NCI-H2107 (cell line): ENCODE data around the gene BABAM2.
"Not testable (repeated sequence)": the region's sequence is repeated elsewhere in the genome, so short reads cannot be mapped to it uniquely, and the experiment has no call there.

Experiments
- DNase-seq: peaks from one replicate; lab custom pipeline; 2025; lab: John Stamatoyannopoulos, UW

Gene BABAM2

DNA sequence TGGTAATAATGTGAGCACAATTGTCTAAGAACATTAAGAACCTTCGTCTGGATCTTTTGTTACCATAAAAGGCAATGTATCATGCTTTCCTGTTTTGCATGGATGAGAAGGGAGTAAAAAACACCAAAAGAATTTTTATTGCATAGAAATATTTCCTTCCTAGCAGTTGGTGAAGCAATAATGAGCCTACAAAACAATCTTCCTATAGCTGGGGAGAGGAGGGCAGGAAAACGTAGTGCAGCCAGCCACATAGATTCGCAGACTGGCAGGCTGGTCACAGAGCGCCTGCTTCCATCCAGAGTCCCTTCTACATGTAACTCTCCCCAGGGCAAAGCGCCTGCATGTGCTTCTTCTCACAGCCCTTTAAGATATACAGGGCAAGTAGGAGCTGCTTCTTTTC is 190.4 kb downstream of the BABAM2 start:
- no peak for DNase-seq

DNA sequence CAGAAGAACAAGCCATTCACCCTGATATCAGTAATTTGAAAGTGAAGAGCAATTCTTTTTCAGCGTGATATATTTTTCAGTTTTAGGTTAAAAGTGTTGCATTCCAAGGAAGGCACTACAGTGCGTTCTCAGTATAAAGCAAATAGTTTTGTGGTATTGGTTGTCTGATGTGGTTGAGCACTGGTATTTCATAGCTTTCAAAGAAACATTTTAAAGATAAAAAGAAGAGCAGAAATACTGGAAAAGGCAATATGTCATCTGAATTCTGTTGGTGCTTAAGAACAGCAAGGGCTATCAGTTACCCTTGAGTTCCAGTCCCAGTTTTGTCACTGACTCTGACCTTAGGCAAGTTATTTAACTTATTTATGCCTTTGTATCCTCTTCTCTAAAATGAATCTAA is 191.6 kb downstream of the BABAM2 start:
- DNase-seq, result no peak

DNA sequence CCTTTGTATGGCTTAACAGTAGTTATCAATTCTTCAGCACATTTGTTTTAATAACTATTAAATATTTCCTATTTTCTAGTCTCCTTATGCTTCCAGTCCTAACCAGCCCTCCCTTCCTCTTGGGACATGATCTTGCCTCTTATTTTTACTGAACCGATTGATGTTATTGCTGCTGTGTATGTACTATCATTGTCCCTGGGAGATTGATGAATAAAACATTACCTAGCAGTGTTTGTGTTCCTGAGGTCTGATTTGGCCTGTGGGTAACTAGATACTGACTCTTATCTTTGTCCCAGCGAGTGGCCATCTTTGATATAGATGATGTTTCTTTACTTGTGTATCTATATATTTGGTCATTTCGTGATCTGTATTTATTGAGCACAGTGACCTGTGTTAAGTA is 192.9 kb downstream of the BABAM2 start:
- DNase-seq, result no peak

DNA sequence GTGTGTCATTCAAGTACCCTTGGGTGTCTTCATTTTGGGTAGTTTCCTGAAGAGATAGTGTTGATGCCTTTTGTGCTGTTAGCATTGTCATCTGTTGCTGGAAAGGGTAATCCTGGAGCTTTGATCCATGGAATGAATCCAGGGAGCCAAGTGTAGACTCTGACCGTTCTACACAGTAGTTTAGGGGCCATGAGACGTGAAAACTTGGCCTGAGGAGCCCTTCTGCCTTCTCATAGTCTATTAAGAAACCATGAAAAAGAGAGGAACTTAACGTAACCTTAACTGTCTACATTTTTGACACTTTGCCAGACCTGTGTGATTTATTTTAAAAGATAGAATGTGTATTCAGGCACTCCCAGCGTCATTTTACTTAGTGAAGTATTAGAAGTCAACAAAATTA is 194.0 kb downstream of the BABAM2 start:
- DNase-seq, result no peak

DNA sequence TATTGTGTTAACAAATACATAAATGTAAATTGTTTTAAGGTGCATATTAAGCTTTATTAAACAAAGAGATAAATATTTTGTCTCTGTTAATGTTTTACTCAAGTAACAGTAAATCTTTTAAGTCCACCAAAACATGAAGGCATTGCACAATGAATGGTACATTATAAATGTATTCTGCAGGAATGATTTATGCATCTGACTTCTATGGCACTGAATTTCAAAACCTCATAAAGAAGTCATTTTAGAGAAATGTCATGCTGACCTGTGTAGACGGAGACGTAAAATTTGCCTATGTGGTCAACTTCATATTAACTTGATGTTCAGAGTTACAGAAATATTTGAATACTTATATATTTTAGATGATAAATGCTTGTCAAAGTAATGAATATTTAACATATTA is 194.7 kb downstream of the BABAM2 start:
- no peak for DNase-seq

DNA sequence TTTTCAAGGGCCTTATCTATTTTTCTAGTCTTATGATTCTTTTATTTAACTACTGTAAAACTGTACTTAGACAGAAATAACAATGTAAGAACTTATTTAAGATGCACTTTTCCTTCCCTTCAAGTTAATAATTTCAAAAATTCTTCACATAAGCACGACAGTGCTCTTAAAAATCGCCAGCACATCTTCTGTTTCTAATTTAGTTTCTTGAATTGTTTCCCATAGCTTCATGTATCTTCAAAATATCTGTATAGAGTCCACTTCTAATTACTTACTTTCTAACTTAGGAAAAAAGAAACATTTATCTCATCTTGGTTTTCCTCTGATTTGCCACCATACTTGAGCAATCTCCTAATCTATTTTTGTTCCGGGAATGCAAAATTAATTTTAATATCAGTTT is 196.1 kb downstream of the BABAM2 start:
- no peak for DNase-seq

DNA sequence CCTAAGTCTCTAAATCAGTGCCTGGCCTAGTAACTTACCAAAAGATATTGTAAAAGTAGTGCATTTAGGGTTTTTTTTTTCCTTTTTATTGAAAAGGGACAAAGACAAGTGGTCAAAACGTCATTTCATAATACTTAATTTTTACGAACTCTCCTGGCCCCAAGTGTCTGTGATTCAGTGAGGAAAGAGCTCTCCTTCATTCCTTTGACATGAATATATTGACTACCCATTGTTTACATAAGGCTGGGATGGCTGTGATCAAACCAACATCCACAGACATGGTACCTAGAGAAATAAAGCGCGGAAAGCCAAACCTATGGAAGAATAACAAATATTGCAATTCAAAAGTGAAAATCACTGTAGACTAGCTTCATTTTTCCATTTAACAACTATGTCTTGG is 198.4 kb downstream of the BABAM2 start:
- DNase-seq, result no peak

DNA sequence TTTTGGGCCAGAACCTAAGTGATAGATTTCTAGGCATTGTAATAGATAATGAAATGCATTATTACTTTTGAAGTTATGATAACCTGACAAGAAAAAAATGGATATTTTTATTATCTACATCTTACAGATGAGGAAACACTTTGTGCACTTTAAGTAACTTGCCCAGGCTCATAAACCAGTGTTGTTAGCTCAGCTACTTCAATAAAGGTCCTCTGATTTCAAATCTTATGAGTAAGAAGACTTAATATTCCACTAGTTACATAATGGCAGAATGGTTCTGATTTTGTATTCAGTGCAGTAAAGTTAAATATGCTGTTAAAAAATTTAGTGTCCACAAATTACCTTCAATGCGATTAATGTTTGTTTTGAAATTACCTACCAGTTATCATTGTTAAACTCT is 199.0 kb downstream of the BABAM2 start:
- no peak for DNase-seq

DNA sequence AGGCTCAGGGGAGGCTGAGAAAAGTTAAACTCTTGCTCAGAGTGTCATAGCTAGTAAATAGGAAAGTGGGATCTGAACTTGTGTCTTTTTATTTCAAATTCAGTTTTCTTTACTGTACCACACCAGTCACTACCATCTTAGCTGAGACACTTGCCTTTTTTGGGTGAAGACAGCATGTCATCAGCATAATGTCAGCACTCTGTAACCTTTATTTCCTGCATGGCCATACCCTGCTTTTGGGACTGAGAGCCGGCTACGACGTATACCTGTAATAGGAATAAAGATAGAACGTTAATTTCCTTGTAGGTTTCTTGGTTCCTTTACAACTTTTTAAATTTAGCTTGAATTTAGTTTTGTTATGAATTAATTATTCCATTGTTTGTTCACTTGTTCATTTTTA is 202.8 kb downstream of the BABAM2 start:
- DNase-seq, result no peak

DNA sequence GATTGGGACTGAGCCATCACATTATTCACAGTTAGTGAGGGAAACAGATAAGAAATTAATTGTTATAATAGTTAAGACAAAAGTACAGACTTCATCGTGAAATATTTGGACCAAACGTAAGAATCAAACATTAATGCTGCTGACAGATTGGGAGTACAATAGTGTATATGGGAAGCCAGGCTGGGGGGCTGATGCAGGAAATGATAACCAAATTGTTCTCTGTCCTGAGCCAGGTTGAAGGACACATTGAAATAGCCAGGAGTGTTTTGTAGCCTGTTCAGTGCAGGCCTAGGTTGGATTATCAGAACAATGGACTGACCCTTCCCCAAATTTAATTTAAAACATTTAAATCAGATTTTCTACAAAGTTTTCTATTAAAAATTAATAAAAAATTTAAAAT is 203.2 kb downstream of the BABAM2 start:
- no peak for DNase-seq

DNA sequence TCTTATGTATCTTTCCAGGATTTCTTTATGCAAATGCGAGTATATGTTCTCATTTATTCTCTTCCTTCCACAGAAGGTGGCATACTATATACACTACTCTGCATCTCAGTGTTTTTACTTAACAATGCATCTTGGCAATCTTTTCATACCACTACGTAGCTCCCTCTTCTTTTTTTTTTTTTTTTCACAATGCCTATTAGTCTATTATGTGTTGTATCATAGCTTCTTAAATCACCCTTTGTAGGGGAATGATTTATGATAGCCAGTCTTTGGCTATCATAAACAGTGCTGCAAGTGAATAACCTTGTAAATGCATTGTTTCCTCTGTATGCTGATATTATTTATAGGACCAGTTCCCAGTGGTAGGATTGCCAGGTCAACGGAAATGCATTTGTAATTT is 204.2 kb downstream of the BABAM2 start:
- no peak for DNase-seq

DNA sequence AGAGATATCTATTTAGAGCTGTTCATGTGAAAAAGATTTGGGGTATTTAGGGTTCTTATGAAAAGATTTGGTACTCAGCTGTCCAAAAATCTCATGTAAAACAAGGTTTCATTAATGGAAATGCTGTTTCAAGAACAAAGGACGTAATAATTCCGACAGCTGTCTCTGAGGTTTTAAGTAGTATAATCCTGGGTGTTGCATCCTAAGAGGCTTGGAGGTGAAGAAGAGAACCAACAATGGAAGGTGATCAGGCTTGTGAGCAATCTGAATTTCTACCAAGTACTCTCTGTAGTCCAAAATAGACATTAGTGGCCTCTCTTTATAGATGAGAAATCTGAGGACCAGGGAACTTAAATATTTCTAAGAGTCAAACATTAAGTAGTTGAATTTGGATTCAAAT is 205.1 kb downstream of the BABAM2 start:
- DNase-seq, result no peak

DNA sequence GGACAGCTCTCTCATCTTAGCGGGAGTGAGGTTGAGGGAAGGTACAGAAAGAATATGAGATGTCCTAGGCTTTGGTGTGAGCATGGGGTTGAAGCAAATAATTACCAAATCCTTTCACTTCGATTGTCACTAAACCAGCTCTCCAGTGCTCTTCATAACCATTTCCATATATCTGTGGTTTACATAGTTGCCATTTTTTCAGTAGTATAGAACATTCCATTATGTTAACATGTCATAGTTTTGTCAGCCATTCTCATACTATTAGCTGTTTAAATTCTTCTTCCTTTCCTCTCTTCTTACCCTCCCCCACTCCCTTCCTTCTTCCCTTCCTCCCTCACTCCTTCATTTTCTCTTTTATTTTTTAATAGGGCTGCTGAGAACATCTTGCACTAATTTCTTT is 205.9 kb downstream of the BABAM2 start:
- no peak for DNase-seq

DNA sequence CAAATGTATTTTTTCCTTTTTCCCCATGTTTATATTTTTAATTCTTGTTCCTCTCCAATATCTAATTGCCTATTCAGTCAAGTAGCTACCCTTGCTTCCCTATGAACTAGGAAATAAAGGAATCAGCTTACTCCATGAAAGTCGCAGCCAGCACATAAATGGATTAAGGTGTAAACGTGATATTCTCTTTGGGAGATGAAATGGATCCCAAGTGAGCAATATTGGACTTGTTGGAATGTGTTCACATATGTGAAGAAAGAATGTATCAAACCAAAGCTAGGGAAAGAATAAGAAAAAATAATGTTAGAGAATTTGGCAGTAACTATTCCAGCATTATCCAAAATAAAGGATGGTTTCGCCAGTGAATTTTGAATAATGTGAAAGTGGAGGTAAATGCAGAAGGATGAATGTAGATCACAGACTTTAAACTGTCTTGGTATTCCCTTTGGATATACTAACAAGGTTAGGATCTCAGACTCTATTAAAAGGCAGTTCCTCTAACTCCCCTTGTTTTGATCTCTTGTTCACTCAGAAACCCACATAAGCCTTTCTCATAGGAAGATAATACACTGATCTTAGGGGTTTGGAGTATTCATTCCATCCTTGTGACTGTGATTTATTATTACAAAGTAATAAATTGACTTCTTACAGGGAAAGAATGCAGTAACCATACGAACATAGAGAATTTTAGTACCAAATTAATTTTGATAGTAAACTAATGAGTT is 208.1 kb downstream of the BABAM2 start:
- no peak for DNase-seq

DNA sequence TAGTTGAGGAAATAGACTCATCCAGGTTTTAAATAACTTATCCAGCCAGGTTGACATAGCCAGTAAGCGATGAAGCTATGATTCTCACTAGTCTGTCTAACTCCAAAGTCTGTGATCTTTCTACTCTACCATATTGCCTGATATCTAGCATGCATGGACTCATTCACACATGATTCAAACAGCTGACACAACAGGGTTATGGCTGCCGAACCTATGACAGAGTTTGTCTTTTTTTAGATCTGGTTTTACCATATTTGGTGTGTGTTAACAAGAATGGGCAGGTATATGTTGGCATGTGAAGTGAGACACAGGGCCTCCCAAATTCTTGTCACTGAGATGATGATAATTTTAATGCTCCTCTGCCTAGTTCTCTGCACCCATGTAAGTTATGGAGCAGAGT is 210.6 kb downstream of the BABAM2 start:
- DNase-seq, result no peak

DNA sequence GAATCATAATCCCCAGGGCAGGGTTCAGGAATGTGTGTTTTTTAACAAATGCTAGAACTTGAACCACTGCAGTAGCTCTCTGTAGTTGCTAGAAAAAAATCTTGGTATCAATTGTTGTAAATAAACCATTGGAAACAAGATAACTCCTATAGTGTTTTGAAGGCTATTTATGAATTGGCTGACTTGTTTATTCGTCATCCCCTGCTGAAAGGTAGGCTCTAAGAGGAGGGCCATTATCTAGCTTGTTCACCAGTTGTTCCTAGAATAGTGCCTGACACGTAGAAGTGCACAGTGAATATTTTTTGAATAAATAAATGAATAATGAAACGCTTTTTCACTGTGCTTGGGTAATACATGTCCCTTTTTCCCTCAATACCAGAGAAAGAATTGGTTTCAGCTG is 211.4 kb downstream of the BABAM2 start:
- no peak for DNase-seq

DNA sequence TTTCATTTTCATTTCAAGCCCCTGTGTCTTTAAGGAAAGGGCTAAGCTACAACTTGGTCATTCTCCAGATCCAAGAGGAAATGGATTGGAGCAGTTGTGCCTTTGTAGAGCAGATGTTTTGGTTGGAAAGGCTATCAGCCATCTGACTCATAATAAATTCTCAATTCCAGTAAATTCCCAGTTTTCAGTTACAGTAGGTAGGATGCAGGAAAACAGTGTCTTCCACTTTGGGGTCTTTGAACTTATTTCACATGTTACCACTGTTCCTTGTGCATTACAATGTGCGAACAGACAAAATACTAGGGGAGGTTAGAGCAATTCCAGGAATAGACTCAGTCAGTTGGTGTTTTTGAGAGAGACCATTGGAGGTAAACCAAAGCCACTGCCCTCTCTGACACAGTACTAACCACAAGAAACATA is 211.9 kb downstream of the BABAM2 start:
- no peak for DNase-seq

DNA sequence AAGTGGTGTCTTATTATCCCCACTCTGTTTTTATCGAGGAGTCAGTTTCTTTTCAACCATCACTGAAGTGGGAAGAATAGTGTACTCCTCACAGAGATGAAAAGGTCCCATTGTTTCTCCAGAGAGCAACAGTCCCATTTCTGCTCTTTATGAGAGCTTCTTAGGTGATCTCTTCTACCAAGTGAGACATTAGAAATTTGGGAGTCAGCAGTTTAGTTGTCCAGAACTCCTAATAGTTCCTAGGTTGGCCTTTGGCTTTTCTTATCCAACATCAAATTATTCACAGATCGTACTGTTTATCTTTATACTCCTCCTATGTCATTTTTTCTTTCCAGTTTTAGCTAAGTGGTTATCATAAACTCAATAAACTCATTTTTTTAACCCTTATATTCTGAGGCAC is 213.1 kb downstream of the BABAM2 start:
- DNase-seq, result no peak

DNA sequence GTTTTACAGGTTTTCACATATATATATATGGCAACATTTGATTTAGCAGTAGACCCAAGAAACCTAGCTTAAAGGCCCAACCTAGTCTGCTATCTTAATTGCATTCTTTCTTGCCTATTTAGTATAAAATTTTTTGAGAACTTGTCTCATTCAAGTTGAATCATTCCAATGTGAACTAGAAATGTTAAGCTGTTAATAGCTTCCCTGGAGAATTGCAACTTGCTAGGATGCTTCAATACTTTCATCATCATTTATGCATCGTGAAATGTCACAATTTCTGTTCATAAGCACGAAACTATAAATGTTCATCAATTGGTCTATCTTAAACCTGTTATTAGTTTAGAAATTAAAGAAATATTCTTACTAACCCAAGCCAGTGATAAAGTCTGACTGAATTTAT is 217.6 kb downstream of the BABAM2 start:
- DNase-seq, result no peak

DNA sequence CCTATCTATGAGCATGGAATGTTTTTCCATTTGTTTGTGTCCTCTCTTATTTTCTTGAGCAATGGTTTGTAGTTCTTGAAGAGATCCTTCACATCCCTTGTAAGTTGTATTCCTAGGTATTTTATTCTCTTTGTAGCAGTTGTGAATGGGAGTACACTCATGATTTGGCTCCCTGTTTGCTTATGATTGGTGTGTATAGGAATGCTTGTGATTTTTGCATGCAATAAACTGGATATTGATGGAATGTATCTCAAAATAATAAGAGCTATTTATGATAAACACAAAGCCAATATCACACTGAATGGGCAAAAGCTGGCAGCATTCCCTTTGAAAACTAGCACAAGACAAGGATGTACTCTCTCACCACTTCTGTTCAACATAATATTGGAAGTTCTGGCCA is 223.2 kb downstream of the BABAM2 start:
- not testable (repeated sequence) for DNase-seq

DNA sequence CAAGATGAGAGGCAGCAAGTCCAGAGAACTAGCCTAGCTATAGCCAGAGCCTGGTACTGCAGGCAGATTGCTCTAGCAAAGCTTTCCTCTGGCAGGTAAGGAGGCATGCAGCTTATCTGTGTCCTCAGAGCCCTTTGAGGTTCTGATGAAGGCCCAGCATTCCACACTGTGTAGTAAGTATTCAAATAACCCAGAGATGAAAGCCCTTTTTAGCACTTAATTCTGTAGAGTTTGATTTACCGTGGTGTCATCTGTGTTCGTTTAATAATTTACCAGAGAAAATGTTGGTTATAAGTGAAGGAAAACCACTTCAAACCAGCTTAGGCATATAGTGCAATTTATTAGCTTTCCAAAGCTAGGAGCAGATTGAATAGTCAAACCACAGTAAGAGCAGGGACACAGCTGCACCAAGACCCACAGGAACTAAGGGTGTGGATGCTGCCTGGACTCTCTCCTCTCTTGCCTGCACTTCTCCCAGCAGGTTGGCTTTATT is 226.6 kb downstream of the BABAM2 start:
- no peak for DNase-seq

DNA sequence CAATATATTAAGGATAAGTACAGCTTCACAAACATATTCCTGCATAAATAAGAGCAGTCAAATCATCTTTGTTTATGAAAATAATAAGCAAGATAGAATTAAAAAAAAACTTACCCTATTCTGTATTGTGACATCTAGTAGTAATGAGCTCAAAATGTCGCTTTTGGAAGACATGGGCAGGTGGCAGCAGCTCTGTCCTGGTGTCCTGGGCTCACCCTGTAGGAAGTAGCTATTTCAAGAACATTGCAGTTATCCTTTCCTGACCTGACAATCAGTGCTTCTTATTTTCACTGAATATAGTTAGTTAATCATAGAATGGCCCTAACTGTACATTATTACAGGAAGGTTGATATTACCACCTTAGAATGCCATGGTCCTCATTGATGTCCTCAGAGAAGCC is 229.1 kb downstream of the BABAM2 start:
- no peak for DNase-seq

DNA sequence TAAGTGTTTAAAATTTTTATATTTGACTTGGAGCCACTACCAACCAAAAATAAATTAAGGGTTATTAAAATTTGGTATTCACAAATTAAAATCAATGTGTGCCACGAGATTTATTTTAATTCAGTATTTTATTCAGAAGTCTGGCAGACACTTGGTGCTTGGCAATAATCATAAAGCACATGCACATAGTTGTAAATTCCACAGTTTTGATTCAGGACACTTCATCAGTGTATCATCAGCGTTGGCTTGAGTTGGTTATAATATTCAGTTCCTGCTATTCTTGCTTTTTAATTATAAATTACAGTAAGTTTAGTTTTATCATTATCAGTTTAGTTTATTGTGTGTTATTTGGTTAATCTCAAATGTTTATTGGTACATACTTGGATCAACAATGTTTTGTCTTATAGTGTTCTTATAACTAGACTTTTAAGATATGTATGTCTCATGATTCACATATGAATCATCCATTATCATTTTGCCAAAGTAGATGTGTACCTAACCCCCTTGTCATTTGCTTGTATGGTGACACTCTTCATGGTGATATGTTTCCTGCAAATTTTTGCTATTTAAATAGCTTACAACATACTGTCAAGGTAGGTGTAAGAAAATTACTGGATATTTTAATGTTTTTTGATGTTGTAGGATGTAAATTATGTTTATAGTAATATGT is 237.9 kb downstream of the BABAM2 start:
- DNase-seq, result no peak
